ENCODE data around the gene TTBK1.

Gene TTBK1

GRCh38 chr6:43296780-43297497 lies 53.7 kb downstream of the TTBK1 start:
- TF ChIP-seq NFIC (IDR thresholded peaks at IDR 0.05) (no peak), MAX (IDR thresholded peaks at IDR 0.05) (no peak), USF1 (IDR thresholded peaks at IDR 0.05) (no peak), TEAD4 (IDR thresholded peaks at IDR 0.05) (no peak), CEBPB (IDR thresholded peaks at IDR 0.05) (no peak), FOXM1 (IDR thresholded peaks at IDR 0.05; ENCODE audit: borderline replicate concordance, low read depth) (no peak), RAD21 (IDR thresholded peaks at IDR 0.05; ENCODE audit: low read depth) (no peak)

- TF ChIP-seq RAD21 (IDR thresholded peaks at IDR 0.05; ENCODE audit: low read depth) (no peak), TAF1 (IDR thresholded peaks at IDR 0.05; ENCODE audit: low read depth) (no peak), TEAD4 (IDR thresholded peaks at IDR 0.05) (no peak), USF1 (IDR thresholded peaks at IDR 0.05) (no peak), MAX (IDR thresholded peaks at IDR 0.05) (no peak), TCF12 (IDR thresholded peaks at IDR 0.05; ENCODE audit: low read depth) (no peak), CEBPB (IDR thresholded peaks at IDR 0.05) (no peak), CREB1 (IDR thresholded peaks at IDR 0.05; ENCODE audit: low read depth) (no peak), EGR1 (IDR thresholded peaks at IDR 0.05) (no peak), EP300 (IDR thresholded peaks at IDR 0.05; ENCODE audit: borderline replicate concordance) (no peak), ZBTB7A (IDR thresholded peaks at IDR 0.05; ENCODE audit: low read depth) (no peak), YY1 (IDR thresholded peaks at IDR 0.05; ENCODE audit: low read depth) (no peak)
Observed at GRCh38 chr6:43297644-43298564, 54.6 kb downstream of the TTBK1 start, which contains the start of gene SLC22A7. Gene SLC22A7, plus strand, starts transcription at chr6:43298260. Its CDS starts 99 bp downstream, at chr6:43298359.

- TF ChIP-seq TAF1 (IDR thresholded peaks at IDR 0.05; ENCODE audit: low read depth) (no peak), RAD21 (IDR thresholded peaks at IDR 0.05; ENCODE audit: low read depth) (no peak), USF1 (IDR thresholded peaks at IDR 0.05) (no peak), TCF12 (IDR thresholded peaks at IDR 0.05; ENCODE audit: low read depth) (no peak), CEBPB (IDR thresholded peaks at IDR 0.05) (no peak), REST (IDR thresholded peaks at IDR 0.05; ENCODE audit: low read depth) (no peak), FOXM1 (IDR thresholded peaks at IDR 0.05; ENCODE audit: borderline replicate concordance, low read depth) (no peak), ZBTB7A (IDR thresholded peaks at IDR 0.05; ENCODE audit: low read depth) (no peak)
Observed at GRCh38 chr6:43298565-43299337, 55.5 kb downstream of the TTBK1 start.

- TF ChIP-seq CREB1 (IDR thresholded peaks at IDR 0.05; ENCODE audit: low read depth): no peak
- TF ChIP-seq REST (IDR thresholded peaks at IDR 0.05; ENCODE audit: low read depth): no peak
- TF ChIP-seq RAD21 (IDR thresholded peaks at IDR 0.05; ENCODE audit: low read depth): no peak
- TF ChIP-seq TEAD4 (IDR thresholded peaks at IDR 0.05): no peak
- TF ChIP-seq EP300 (IDR thresholded peaks at IDR 0.05; ENCODE audit: borderline replicate concordance): no peak
- TF ChIP-seq TAF1 (IDR thresholded peaks at IDR 0.05; ENCODE audit: low read depth): no peak
- TF ChIP-seq NFIC (IDR thresholded peaks at IDR 0.05): no peak
- no peak for TF ChIP-seq CEBPB (IDR thresholded peaks at IDR 0.05)
- no peak for TF ChIP-seq TCF12 (IDR thresholded peaks at IDR 0.05; ENCODE audit: low read depth)
- TF ChIP-seq ZBTB7A (IDR thresholded peaks at IDR 0.05; ENCODE audit: low read depth): no peak
- TF ChIP-seq USF1 (IDR thresholded peaks at IDR 0.05): no peak
Observed at GRCh38 chr6:43299338-43300293, 56.3 kb downstream of the TTBK1 start.

Measured in Ishikawa (cell line).